Left lung (tissue), 10 donors: ENCODE measurements around the gene DNAJC6. TPM values are rescaled to one million over a fixed set of nuclear protein-coding genes. Genes with fewer than 3 reads are reported as not detected.

Experiments used
- ATAC-seq: fragments of 200-7000 bp; cut with Tn5 transposase; one replicate; pipeline ENCODE4 v1.9.1; 2020; ENCODE audit warnings: moderate library complexity
- DNase-seq, 4 donors: peaks; one replicate each; pipeline ENCODE4 v3.0.0-alpha.2; 2013 to 2020
- H3K27ac ChIP-seq, 2 donors: fragments of 200-600 bp; sonication (generic) in 1 of 2; one replicate each; pipeline versions ENCODE4 v1.5.0 to v1.8.0; 2020 to 2021
- H3K27me3 ChIP-seq, 2 donors: fragments of 200-600 bp; sonication (generic) in 1 of 2; one replicate each; pipeline versions ENCODE4 v1.5.0 to v1.8.0; 2020 to 2021
- H3K36me3 ChIP-seq, 2 donors: fragments of 200-600 bp; sonication (generic) in 1 of 2; one replicate each; pipeline versions ENCODE4 v1.5.0 to v1.8.0; 2020 to 2021
- H3K4me1 ChIP-seq, 2 donors: fragments of 200-600 bp; one replicate each; pipeline ENCODE4 v1.8.0; 2021
- H3K4me3 ChIP-seq, 2 donors: fragments of 200-600 bp; sonication (generic) in 1 of 2; one replicate each; pipeline versions ENCODE4 v1.5.0 to v1.8.0; 2020 to 2021; ENCODE audit warnings: mild to moderate bottlenecking in 1 of 2
- H3K9me3 ChIP-seq, 2 donors: fragments of 200-600 bp; sonication (generic) in 1 of 2; one replicate each; pipeline versions ENCODE4 v1.5.0 to v1.8.0; 2020 to 2021
- intact Hi-C, 2 donors: fragments of 100-400 bp; cut with DNase I; formaldehyde crosslinking; loops; one replicate each; pipeline versions ENCODE4 v1.11.2 to v1.14.2; 2022
- polyA plus RNA-seq, 6 donors: library from polyadenylated mRNA; unstranded; fragments of 120-200 nt; gene quantifications; one replicate each; pipeline ENCODE4 v1.2.1, GENCODE V29; 2013; ENCODE audit not compliant: insufficient read length in 6 of 6
- total RNA-seq, 2 donors: library from RNA; stranded (reverse); fragmentation: NEBNext Ultra II Directional; extraction: Animal tissue kit (Norgen Biotek cat#: 25700); gene quantifications; one replicate each; pipeline ENCODE4 v1.2.1, GENCODE V29; 2021
- TF ChIP-seq, protein P1 (sequence below), 2 donors: fragments of 200-600 bp; sonication (generic) in 1 of 2; IDR thresholded peaks; one replicate each; pipeline versions ENCODE4 v1.5.0 to v1.8.0; 2021; ENCODE audit warnings: antibody characterized with exemption in 2 of 2
- donor health status: DM: no; HTN: yes; CAD: no.
- donor health status: DM: no; HTN: no; CAD: no.

Gene DNAJC6
- total and polyA plus RNA-seq, 8 donors, result 2.3 to 4.6 (median 2.8) TPM

GRCh38 chr1:65424573-65424889, 115.2 kb downstream of the DNAJC6 start:
- Histone ChIP-seq H3K27me3 (no peaks in the 10 kb centered on the region), H3K4me1 (peaks cover 0 to 55% of the 10 kb centered on the region in 2 donors), H3K9me3 (no peaks in the 10 kb centered on the region), H3K4me3 (no peak overlapping the region), H3K27ac (peak overlapping the region in 1 of 2 donors; percentile 57), H3K36me3 (peaks cover 0 to 42% of the 10 kb centered on the region in 2 donors)
- intact Hi-C loops, result no loop called here
- DNase-seq (no peak), ATAC-seq (no peak)
- TF ChIP-seq, protein P1, sequence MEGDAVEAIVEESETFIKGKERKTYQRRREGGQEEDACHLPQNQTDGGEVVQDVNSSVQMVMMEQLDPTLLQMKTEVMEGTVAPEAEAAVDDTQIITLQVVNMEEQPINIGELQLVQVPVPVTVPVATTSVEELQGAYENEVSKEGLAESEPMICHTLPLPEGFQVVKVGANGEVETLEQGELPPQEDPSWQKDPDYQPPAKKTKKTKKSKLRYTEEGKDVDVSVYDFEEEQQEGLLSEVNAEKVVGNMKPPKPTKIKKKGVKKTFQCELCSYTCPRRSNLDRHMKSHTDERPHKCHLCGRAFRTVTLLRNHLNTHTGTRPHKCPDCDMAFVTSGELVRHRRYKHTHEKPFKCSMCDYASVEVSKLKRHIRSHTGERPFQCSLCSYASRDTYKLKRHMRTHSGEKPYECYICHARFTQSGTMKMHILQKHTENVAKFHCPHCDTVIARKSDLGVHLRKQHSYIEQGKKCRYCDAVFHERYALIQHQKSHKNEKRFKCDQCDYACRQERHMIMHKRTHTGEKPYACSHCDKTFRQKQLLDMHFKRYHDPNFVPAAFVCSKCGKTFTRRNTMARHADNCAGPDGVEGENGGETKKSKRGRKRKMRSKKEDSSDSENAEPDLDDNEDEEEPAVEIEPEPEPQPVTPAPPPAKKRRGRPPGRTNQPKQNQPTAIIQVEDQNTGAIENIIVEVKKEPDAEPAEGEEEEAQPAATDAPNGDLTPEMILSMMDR (IDR thresholded peaks at IDR 0.05), result no peak

DNA sequence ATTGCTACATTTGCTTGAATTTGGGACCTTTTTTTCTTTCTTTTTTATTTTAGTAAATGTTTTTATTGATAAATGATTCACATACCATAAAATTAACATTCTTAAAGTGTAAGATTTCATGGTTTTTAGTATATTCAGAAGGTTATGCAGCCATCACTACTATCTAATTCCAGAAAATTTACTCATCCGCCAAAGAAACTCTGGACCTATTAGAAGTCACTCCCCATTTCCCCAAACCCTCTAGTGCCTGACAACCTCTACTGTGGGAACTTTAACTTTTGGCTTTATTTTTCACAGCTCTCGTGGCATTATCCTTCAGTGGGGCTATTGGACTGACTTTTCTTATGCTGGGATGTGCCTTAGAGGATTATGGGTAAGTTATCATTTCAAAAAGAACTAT, 115.7 kb downstream of the DNAJC6 start:
- ATAC-seq, result no peak
- intact Hi-C loops, result no loop called here

DNA sequence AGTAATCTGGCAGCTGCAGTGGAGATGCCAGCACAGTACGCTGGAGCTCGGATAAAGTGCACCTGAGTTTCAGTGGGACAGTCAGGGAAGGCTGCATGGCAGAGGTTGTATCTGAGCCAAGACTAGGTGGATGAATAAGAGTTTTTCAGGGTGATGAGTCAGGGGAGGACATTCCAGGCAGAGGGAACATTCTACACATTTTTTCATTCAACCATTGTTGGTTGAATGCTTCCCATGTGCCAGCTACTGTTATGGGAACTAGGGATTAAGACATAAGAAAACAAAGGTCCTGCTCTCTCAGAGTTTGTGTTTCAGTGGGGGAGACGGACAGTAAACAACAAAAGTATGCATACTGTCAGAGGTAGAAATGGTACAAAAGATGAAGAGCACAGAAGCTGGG, 116.4 kb downstream of the DNAJC6 start:
- Histone ChIP-seq H3K4me3 (no peak overlapping the region), H3K4me1 (peaks cover 0 to 62% of the 10 kb centered on the region in 2 donors), H3K27me3 (no peaks in the 10 kb centered on the region), H3K27ac (peak overlapping the region in 1 of 2 donors; percentile 26), H3K9me3 (no peaks in the 10 kb centered on the region), H3K36me3 (peaks cover 0 to 52% of the 10 kb centered on the region in 2 donors)
- TF ChIP-seq, protein P1 (IDR thresholded peaks at IDR 0.05), result no peak
- DNase-seq, result no peak
- intact Hi-C loops, result no loop called here
- ATAC-seq, result no peak

More for the DNA sequence above, 115.7 kb downstream of the DNAJC6 start:
- Histone ChIP-seq H3K4me3 (no peak overlapping the region), H3K36me3 (peaks cover 0 to 45% of the 10 kb centered on the region in 2 donors), H3K4me1 (peaks cover 0 to 55% of the 10 kb centered on the region in 2 donors), H3K27me3 (no peaks in the 10 kb centered on the region), H3K9me3 (no peaks in the 10 kb centered on the region), H3K27ac (peak overlapping the region in 1 of 2 donors; percentile 57)
- no peak for DNase-seq
- TF ChIP-seq, protein P1 (IDR thresholded peaks at IDR 0.05), result no peak

DNA sequence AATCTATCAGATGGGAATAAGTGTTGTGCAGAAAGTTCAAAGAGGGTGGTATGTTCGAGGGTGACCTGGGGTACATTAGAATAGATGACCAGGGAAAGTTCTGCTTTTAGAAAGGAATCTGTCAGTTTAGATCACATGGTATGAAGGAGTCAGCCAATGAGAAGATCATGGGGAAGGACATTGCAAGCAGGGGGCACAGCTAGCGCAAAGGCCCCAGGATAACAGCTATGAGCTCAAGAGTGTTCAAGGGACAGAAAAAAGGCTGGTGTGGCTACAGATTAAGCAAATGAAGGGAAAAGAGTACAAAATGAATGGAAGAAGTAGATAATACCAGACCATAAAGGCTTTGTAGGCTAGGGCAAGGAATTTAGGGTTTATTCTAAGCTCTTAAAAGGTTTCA, 119.7 kb downstream of the DNAJC6 start:
- Histone ChIP-seq H3K4me1 (peaks cover 0 to 55% of the 10 kb centered on the region in 2 donors), H3K27me3 (no peaks in the 10 kb centered on the region), H3K27ac (peak overlapping the region; percentile 58 to 79), H3K36me3 (peaks cover 0 to 75% of the 10 kb centered on the region in 2 donors), H3K9me3 (no peaks in the 10 kb centered on the region), H3K4me3 (no peak overlapping the region)
- TF ChIP-seq, protein P1 (IDR thresholded peaks at IDR 0.05), result no peak
- no peak for DNase-seq
- intact Hi-C loops, result no loop called here
- ATAC-seq, result no peak

GRCh38 chr1:65429806-65430205, 120.5 kb downstream of the DNAJC6 start:
- H3K27ac ChIP-seq, result peak overlapping the region; percentile 58 to 79
- DNase-seq, result no peak
- H3K36me3 ChIP-seq, result peaks cover 0 to 81% of the 10 kb centered on the region in 2 donors

More at GRCh38 chr1:65429806-65430205, 120.5 kb downstream of the DNAJC6 start:
- TF ChIP-seq, protein P1 (IDR thresholded peaks at IDR 0.05), result no peak
- Histone ChIP-seq H3K9me3 (no peaks in the 10 kb centered on the region), H3K4me1 (peaks cover 0 to 48% of the 10 kb centered on the region in 2 donors), H3K27me3 (no peaks in the 10 kb centered on the region), H3K4me3 (no peak overlapping the region)
- intact Hi-C loops, result no loop called here
- peak; percentile 45 for ATAC-seq
